ENCODE measurements around the gene NDUFA11.
"Not testable (repeated sequence)": the region's sequence is repeated elsewhere in the genome, so short reads cannot be mapped to it uniquely, and the experiment has no call there.

The NDUFA11 gene

DNA sequence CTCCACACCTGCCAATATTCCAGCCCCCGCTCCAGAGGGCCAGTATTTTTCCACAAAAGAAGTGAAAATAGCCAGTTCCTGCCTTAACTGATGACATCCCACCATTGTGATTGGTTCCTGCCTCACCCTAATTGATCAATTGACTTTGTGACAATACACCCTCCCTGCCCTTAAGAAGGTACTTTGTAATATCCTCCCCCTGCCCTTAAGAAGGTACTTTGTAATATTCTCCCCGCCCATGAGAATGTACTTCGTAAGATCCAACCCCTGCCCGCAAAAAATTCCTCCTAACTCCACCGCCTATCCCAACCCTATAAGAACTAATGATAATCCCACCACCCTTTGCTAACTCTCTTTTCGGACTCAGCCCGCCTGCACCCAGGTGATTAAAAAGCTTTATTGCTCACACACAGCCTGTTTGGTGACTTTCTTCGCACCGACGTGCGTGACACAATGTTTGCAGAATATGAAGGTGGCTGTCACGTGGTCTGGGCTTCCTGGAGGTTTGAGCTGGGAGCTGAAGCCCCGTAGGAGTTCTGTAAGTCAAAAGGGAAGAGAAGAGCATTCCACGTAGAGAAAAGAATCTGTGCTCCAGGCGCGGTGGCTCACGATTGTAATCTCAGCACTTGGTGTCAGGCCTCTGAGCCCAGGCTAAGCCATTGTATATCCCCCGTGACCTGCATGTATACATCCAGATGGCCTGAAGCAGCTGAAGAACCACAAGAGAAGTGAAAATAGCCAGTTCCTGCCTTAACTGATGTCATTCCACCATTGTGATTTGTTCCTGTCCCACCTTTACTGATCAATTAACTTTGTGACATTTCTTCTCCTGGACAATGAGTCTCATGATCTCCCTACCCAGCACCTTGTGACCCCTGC, 46.1 kb downstream of the NDUFA11 start:
- DNase-seq (ENCODE audit: low spot score), result no peak

DNA sequence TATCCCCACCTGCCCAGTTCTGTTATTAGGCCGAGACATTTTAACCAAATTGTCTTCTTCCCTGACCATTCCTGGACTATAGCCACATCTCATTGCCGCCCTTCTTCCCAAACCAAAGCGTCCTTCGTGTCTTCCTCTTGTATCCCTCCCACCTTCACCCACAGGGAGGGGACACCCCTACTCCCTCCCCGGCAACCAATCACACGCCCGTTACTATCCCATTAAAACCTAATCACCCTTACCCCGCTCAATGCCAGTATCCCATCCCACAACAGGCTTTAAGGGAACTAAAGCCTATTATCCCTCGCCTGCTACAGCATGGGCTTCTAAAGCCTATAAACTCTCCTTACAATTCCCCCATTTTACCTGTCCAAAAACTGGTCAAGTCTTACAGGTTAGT, 48.4 kb downstream of the NDUFA11 start:
- not testable (repeated sequence) for DNase-seq (ENCODE audit: low spot score)

DNA sequence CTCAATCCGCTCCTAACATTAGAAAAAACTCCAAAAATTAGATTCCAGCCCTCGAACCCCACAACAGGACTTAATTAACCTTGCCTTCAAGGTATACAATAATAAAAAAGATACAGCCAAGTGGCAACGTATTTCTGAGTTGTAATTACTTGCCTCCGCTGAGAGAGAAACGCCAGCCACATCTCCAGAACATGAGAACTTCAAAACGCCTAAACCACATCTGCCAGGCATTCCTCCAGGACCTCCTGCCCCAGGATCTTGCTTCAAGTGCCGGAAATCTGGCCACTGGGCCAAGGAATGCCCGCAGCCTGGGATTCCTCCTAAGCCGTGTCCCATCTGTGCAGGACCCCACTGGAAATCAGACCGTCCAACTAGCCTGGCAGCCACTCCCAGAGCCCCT, 49.5 kb downstream of the NDUFA11 start:
- DNase-seq (ENCODE audit: low spot score), result not testable (repeated sequence)

DNA sequence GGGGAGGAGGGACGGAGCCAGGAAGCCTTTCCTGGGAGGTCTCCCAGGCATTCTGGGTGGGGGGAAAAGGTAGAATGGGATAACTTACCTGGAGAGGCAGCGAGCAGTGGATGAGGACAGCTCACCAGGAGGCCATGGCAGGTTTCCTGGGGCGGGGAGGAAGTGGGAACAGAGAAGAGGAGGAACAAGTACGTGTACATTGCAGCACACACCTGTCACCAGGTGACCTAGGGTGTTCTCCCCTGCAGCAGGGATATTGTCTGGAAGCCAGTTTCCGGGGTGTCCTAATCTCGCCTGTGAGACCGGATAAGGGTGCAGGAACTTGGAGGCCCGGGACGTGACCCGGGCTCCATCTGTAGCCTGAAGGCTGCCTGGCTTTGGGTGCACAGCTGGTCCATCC, 52.3 kb downstream of the NDUFA11 start, which contains the start of gene FUT3:
FUT3 (minus strand) TSS at position 148 of the 400 bp plus-strand sequence.
- DNase-seq (ENCODE audit: low spot score), result no peak

DNA sequence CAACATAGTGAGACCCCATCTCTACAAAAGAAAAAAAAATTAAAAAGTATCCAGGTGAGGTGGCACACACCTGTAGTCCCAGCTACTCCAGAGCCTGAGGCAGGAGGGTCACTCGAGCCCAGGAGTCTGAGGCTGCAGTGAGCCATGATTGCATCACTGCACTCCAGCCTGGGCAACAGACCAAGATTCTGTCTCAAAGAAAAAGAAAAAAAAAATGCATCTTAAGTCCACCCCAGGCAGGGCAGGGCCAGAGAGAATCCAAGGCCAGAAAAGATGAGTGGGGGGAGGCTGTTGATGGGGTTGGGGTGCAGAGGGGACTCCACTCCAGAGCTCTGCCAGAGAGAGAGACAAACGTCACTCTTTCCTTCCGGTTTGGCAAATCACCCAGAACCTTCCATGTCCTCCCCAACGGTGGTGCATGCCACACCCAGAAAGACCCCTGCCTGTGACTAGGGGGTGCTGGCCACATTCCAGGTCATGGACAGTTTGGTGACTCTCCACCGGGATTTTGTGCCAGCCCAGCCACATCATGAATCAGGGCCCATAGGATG, 52.8 kb downstream of the NDUFA11 start:
- DNase-seq (ENCODE audit: low spot score), result no peak

DNA sequence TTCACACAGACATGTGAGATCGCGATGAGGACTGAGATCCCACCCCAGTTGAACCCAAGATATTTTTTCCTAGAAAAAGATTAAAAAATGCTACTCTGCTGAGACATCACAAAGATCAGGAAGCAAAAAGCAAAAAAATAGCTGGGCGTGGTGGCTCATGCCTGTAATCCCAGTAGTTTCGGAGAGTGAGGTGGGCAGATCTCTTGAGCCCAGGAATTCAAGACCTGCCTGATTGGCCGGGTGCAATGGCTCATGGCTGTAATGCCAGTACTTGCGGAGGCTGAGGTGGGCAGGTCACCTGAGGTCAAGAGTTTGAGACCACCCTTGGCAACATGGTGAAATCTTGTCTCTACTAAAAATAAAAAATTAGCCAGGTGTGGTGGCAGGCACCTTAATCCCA, 53.4 kb downstream of the NDUFA11 start:
- no peak for DNase-seq (ENCODE audit: low spot score)

DNA sequence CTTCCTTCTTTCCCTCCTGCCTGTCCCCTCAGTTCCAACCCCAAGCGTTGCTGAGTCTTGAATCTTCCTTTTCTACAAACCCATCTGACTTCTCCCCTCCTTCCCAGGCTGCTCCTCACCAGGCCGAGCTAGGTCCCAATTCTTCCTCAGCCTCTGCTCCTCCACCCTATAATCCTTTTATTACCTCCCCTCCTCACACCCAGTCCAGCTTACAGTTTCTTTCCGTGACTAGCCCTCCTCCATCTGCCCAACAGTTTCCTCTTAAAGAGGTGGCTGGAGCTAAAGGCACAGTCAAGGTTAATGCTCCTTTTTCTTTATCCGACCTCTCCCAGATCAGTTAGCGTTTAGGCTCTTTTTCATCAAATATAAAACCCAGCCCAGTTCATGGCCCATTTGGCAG, 55.0 kb downstream of the NDUFA11 start:
- DNase-seq (ENCODE audit: low spot score), result not testable (repeated sequence)

DNA sequence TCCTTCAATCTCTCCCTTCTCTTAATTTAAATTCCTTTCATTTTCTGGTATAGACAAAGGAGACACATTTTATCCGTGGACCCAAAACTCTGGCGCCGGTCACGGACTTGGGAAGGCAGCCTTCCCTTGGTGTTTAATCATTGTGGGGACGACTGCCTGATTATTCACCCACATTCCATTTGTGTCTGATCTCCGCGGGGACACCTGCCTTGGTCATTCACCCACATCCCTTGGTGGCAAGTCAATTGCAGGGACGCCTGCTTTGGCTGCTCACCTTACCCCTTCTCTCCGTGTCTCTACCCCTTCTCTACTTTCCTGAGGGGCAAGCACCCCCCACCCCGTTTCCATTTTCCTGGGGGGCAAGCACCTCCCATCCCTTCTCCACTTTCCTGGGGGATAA, 55.7 kb downstream of the NDUFA11 start:
- not testable (repeated sequence) for DNase-seq (ENCODE audit: low spot score)

Data from activated CD4-positive, alpha-beta T cell treated with anti-CD3 and anti-CD28 coated beads, Interleukin-2, Interleukin-4, amounts not matched to agents 100 ng/mL and 50 ng/mL, durations not matched to agents 16 hours and 8 hours (primary cell).